Tibial nerve (tissue), 4 donors: ENCODE results near the gene FGGY. TPM values are rescaled to one million over a fixed set of nuclear protein-coding genes. Genes with fewer than 3 reads are reported as not detected.

ENCODE experiments used
- DNase-seq, 2 donors: peaks; one replicate each; pipeline ENCODE4 v3.0.0-alpha.2; 2019; ENCODE audit warnings: low spot score in 2 of 2
- H3K27ac ChIP-seq, 4 donors: fragments of 200-600 bp; sonication (generic) in 3 of 4; one replicate each; pipeline ENCODE4 v1.5.1; 2017 to 2019; ENCODE audit warnings: mild to moderate bottlenecking in 1 of 4
- H3K27me3 ChIP-seq, 2 donors: fragments of 200-600 bp; sonication (generic) in 1 of 2; one replicate each; pipeline versions ENCODE4 v1.5.1 to v1.6.0; 2017 to 2019
- H3K36me3 ChIP-seq, 3 donors: fragments of 200-600 bp; sonication (generic); one replicate each; pipeline ENCODE4 v1.5.1; 2018 to 2019
- H3K4me1 ChIP-seq, 4 donors: fragments of 200-600 bp; sonication (generic) in 3 of 4; one replicate each; pipeline ENCODE4 v1.5.1; 2017 to 2019
- H3K4me3 ChIP-seq, 4 donors: fragments of 200-600 bp; sonication (generic) in 3 of 4; one replicate each; pipeline ENCODE4 v1.5.1; 2017 to 2019; ENCODE audit warnings: mild to moderate bottlenecking in 1 of 4, moderate library complexity in 1 of 4
- H3K9me3 ChIP-seq, 4 donors: fragments of 200-600 bp; sonication (generic) in 3 of 4; one replicate each; pipeline ENCODE4 v1.5.1; 2017 to 2019
- CTCF ChIP-seq, 5 experiments: fragments of 200-600 bp in 3 of 5; fragments of 450-650 bp in 2 of 5; sonication (generic) in 3 of 5; IDR thresholded peaks; one replicate each; pipeline ENCODE4 v1.5.1; 2016 to 2019; ENCODE audit warnings: antibody characterized with exemption in 5 of 5, mild to moderate bottlenecking in 3 of 5, moderate library complexity in 2 of 5
- EP300 ChIP-seq, 2 donors: sonication (generic); formaldehyde crosslinking; IDR thresholded peaks; one replicate each; pipeline ENCODE4 v1.6.1; 2017; ENCODE audit warnings: antibody characterized with exemption in 2 of 2, mild to moderate bottlenecking in 1 of 2
- POLR2A ChIP-seq, 2 donors: fragments of 450-650 bp; IDR thresholded peaks; one replicate each; pipeline ENCODE4 v1.6.1; 2017; ENCODE audit warnings: antibody characterized with exemption in 2 of 2, mild to moderate bottlenecking in 2 of 2, moderate library complexity in 2 of 2
- WGBS, 2 donors: methylation state at CpG; one replicate each; pipeline ENCODE4 v1.1.5; 2018; 5-methylcytosine and 5-hydroxymethylcytosine counted together
- total RNA-seq, 4 donors: library from RNA; depleted of rRNA; stranded (reverse); fragments of >200 nt; gene quantifications; one replicate each; pipeline ENCODE4 v1.1.0, GENCODE V29; 2016

FGGY gene
- total RNA-seq, 4 donors from 2014 or later = 27.0 to 40.6 (median 32.9) TPM

- 69 to 76% methylated on average over 5 of the region's 5 CpGs for WGBS, 2 donors
- no peak for TF ChIP-seq CTCF (IDR thresholded peaks at IDR 0.05)
- TF ChIP-seq POLR2A (IDR thresholded peaks at IDR 0.05) = no peak
- no peak for TF ChIP-seq EP300 (IDR thresholded peaks at IDR 0.05)
- Histone ChIP-seq H3K4me1 (peaks cover 0 to 5% (median 0%) of the 10 kb centered on the region in 4 donors), H3K4me3 (no peak overlapping the region), H3K36me3 (no peaks in the 10 kb centered on the region), H3K27me3 (no peaks in the 10 kb centered on the region), H3K9me3 (no peaks in the 10 kb centered on the region), H3K27ac (no peak overlapping the region)
- DNase-seq = no peak
These were observed 243.2 kb downstream of the FGGY start for GRCh38 chr1:59539961-59540681.

GRCh38 chr1:59541161-59541560 lies 244.3 kb downstream of the FGGY start:
- H3K27me3 ChIP-seq = no peaks in the 10 kb centered on the region
- peaks cover 0 to 5% (median 0%) of the 10 kb centered on the region in 4 donors for H3K4me1 ChIP-seq
- H3K27ac ChIP-seq = no peak overlapping the region
- H3K9me3 ChIP-seq = no peaks in the 10 kb centered on the region
- no peak for DNase-seq
- H3K36me3 ChIP-seq = no peaks in the 10 kb centered on the region
- H3K4me3 ChIP-seq = no peak overlapping the region
- TF ChIP-seq CTCF (IDR thresholded peaks at IDR 0.05) (no peak), EP300 (IDR thresholded peaks at IDR 0.05) (no peak), POLR2A (IDR thresholded peaks at IDR 0.05) (no peak)
- 87 to 98% methylated on average over 2 of the region's 2 CpGs for WGBS, 2 donors

- no peak for DNase-seq
- no peak for TF ChIP-seq EP300 (IDR thresholded peaks at IDR 0.05)
- TF ChIP-seq CTCF (IDR thresholded peaks at IDR 0.05) = no peak
- Histone ChIP-seq H3K27me3 (no peaks in the 10 kb centered on the region), H3K4me3 (no peak overlapping the region), H3K36me3 (no peaks in the 10 kb centered on the region), H3K9me3 (no peaks in the 10 kb centered on the region), H3K4me1 (peaks cover 0 to 5% (median 0%) of the 10 kb centered on the region in 4 donors), H3K27ac (peak overlapping the region in 1 of 4 donors; percentile 18)
- 84 to 89% methylated on average over 3 of the region's 3 CpGs for WGBS, 2 donors
These were observed 245.0 kb downstream of the FGGY start for GRCh38 chr1:59541891-59542290.

GRCh38 chr1:59543211-59543668 lies 246.3 kb downstream of the FGGY start:
- H3K27me3 ChIP-seq = no peaks in the 10 kb centered on the region
- TF ChIP-seq EP300 (IDR thresholded peaks at IDR 0.05) (no peak), CTCF (IDR thresholded peaks at IDR 0.05) (no peak), POLR2A (IDR thresholded peaks at IDR 0.05) (no peak)
- 64 to 67% methylated on average over 5 of the region's 5 CpGs for WGBS, 2 donors
- peaks cover 0 to 5% (median 0%) of the 10 kb centered on the region in 4 donors for H3K4me1 ChIP-seq
- no peaks in the 10 kb centered on the region for H3K36me3 ChIP-seq
- no peak for DNase-seq
- H3K27ac ChIP-seq = peak overlapping the region in 2 of 4 donors; percentile 3 to 33
- no peaks in the 10 kb centered on the region for H3K9me3 ChIP-seq
- no peak overlapping the region for H3K4me3 ChIP-seq

- H3K27me3 ChIP-seq = no peaks in the 10 kb centered on the region
- no peaks in the 10 kb centered on the region for H3K36me3 ChIP-seq
- no peak overlapping the region for H3K4me3 ChIP-seq
- whole genome bisulfite sequencing, 2 donors = 75 to 98% methylated on average over 3 of the region's 3 CpGs
- no peak for DNase-seq
- no peaks in the 10 kb centered on the region for H3K9me3 ChIP-seq
- H3K4me1 ChIP-seq = peaks cover 0 to 11% (median 3%) of the 10 kb centered on the region in 4 donors
- no peak for TF ChIP-seq POLR2A (IDR thresholded peaks at IDR 0.05)
- no peak for TF ChIP-seq CTCF (IDR thresholded peaks at IDR 0.05)
- no peak for TF ChIP-seq EP300 (IDR thresholded peaks at IDR 0.05)
- H3K27ac ChIP-seq = no peak overlapping the region
These were observed 247.9 kb downstream of the FGGY start for GRCh38 chr1:59544615-59545293.
